ENCODE measurements around the gene NCKAP1. TPM values are rescaled to one million over a fixed set of nuclear protein-coding genes. Genes with fewer than 3 reads are reported as not detected.
A peak's percentile ranks its signal among the peaks of the same experiment; 100 is the strongest.

The NCKAP1 gene
- 1.4 TPM for polyA plus RNA-seq (2013)

GRCh38 chr2:183038341-183039300 is at the start of gene NCKAP1:
TSS of gene NCKAP1 (minus strand) at chr2:183038457. CDS start at chr2:183038099, 358 bp downstream.
- H3K4me3 ChIP-seq (ENCODE audit: control insufficient read depth in 1 of 7, extremely low read depth in 1 of 7, insufficient read depth in 4 of 7, low read depth in 2 of 7, low read length in 6 of 7), result peak within 1 kb of the TSS; percentile 38 to 80 (median 56)
- peaks cover 7 to 30% (median 23%) of the 10 kb centered on the region in 4 experiments for H3K4me1 ChIP-seq (ENCODE audit: control extremely low read depth in 1 of 4, control insufficient read depth in 4 of 4, insufficient read depth in 4 of 4, low read length in 3 of 4)
- ChIA-PET POLR2A (no interaction called here), CTCF (interaction anchor here (1.0 kb wide), 3 partner anchors 32 to 82 kb away, joined by 3 read pairs; no protein-coding TSS in a partner anchor)
- H3K27me3 ChIP-seq (replicated peaks in 2 of 5; ENCODE audit: control insufficient read depth in 4 of 5, insufficient read depth in 5 of 5, low read length in 4 of 5), result peaks cover 20 to 73% (median 27%) of the 10 kb centered on the region in 5 experiments
- H3K36me3 ChIP-seq (ENCODE audit: control insufficient read depth in 4 of 4, insufficient read depth in 4 of 4, low read length in 3 of 4), result no peaks in the 10 kb centered on the region
- WGBS (ENCODE audit: insufficient coverage), result under 1% methylated on average over 55 of the region's 68 CpGs
- peak within 1 kb of the TSS in 1 of 2 experiments; percentile 38 for H3K27ac ChIP-seq (ENCODE audit: insufficient read depth in 1 of 2, low read depth in 1 of 2, low read length in 2 of 2, poor library complexity in 1 of 2, severe bottlenecking in 2 of 2)
- no peaks in the 10 kb centered on the region for H3K9me3 ChIP-seq (ENCODE audit: control extremely low read depth in 1 of 5, control insufficient read depth in 4 of 5, insufficient read depth in 2 of 5, low read depth in 1 of 5, low read length in 4 of 5)
- DNase-seq, result peak; percentile 65 to 85 (median 81)

- H3K36me3 ChIP-seq (ENCODE audit: control insufficient read depth in 4 of 4, insufficient read depth in 4 of 4, low read length in 3 of 4), result no peaks in the 10 kb centered on the region
- no peaks in the 10 kb centered on the region for H3K27me3 ChIP-seq (replicated peaks in 2 of 5; ENCODE audit: control insufficient read depth in 4 of 5, insufficient read depth in 5 of 5, low read length in 4 of 5)
- DNase-seq, result peak in 2 of 3 donors; percentile 25 to 29
- no peak overlapping the region for H3K4me3 ChIP-seq (ENCODE audit: control insufficient read depth in 1 of 7, extremely low read depth in 1 of 7, insufficient read depth in 4 of 7, low read depth in 2 of 7, low read length in 6 of 7)
- no CpG with 5 or more reads among the region's 1 CpG for WGBS (ENCODE audit: insufficient coverage)
- POLR2A ChIA-PET, result no interaction called here
- H3K4me1 ChIP-seq (ENCODE audit: control extremely low read depth in 1 of 4, control insufficient read depth in 4 of 4, insufficient read depth in 4 of 4, low read length in 3 of 4), result peaks cover 0 to 19% (median 5%) of the 10 kb centered on the region in 4 experiments
- CTCF ChIA-PET, result no interaction called here
- no peaks in the 10 kb centered on the region for H3K9me3 ChIP-seq (ENCODE audit: control extremely low read depth in 1 of 5, control insufficient read depth in 4 of 5, insufficient read depth in 2 of 5, low read depth in 1 of 5, low read length in 4 of 5)
- no peak overlapping the region for H3K27ac ChIP-seq (ENCODE audit: insufficient read depth in 1 of 2, low read depth in 1 of 2, low read length in 2 of 2, poor library complexity in 1 of 2, severe bottlenecking in 2 of 2)
Measured at GRCh38 chr2:183081911-183082310, 43.7 kb upstream of the NCKAP1 start.

DNA sequence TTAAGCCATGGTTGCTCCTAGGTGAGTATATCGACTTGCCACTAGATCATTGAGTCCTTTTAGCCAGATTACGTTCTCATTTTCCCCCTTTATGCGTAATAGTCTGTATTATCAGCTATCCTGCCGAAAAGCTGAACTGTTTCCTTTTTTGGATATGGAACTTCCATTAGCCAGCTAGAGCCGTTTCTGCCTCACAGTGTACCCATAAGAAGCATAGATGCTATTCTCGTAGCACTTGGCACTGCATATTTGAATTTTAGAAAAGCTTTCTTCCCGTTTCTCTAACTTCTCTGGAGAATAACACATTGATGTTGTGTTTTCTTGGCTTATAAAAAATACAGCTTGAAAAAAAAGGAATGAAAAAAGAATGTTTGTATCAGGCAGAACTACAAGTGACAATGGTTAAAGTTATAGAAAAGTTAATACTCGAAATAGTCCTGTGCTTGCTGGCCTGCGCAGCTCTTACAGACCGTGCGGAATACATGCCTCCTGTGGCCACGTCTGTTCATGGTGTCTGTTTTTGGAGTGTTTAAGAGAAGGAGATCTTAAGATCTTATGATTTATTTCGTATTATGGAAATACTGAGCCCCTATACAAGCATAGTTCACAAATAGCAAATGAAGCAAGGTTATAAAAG is 41.0 kb upstream of the NCKAP1 start:
- ChIA-PET CTCF (interaction anchor here (0.8 to 1.4 kb wide), 3 partner anchors 10 to 314 kb away, joined by 3 to 4 read pairs (median 3); no protein-coding TSS in a partner anchor), POLR2A (interaction anchor here (0.6 to 1.0 kb wide), 2 partner anchors 9 to 391 kb away, joined by 3 to 4 read pairs; no protein-coding TSS in a partner anchor)
- H3K4me3 ChIP-seq (ENCODE audit: control insufficient read depth in 1 of 7, extremely low read depth in 1 of 7, insufficient read depth in 4 of 7, low read depth in 2 of 7, low read length in 6 of 7), result peak overlapping the region; percentile 68 to 99 (median 93)
- peaks cover 0 to 19% (median 5%) of the 10 kb centered on the region in 4 experiments for H3K4me1 ChIP-seq (ENCODE audit: control extremely low read depth in 1 of 4, control insufficient read depth in 4 of 4, insufficient read depth in 4 of 4, low read length in 3 of 4)
- peak overlapping the region; percentile 42 to 69 for H3K27ac ChIP-seq (ENCODE audit: insufficient read depth in 1 of 2, low read depth in 1 of 2, low read length in 2 of 2, poor library complexity in 1 of 2, severe bottlenecking in 2 of 2)
- H3K27me3 ChIP-seq (replicated peaks in 2 of 5; ENCODE audit: control insufficient read depth in 4 of 5, insufficient read depth in 5 of 5, low read length in 4 of 5), result peaks cover 0 to 8% (median 2%) of the 10 kb centered on the region in 5 experiments
- H3K36me3 ChIP-seq (ENCODE audit: control insufficient read depth in 4 of 4, insufficient read depth in 4 of 4, low read length in 3 of 4), result no peaks in the 10 kb centered on the region
- H3K9me3 ChIP-seq (ENCODE audit: control extremely low read depth in 1 of 5, control insufficient read depth in 4 of 5, insufficient read depth in 2 of 5, low read depth in 1 of 5, low read length in 4 of 5), result no peaks in the 10 kb centered on the region
- peak; percentile 29 to 63 (median 53) for DNase-seq
- 24% methylated on average over 9 of the region's 13 CpGs for WGBS (ENCODE audit: insufficient coverage)

- 0% methylated on average over 19 of the region's 20 CpGs for WGBS (ENCODE audit: insufficient coverage)
- Histone ChIP-seq H3K4me1 (ENCODE audit: control extremely low read depth in 1 of 4, control insufficient read depth in 4 of 4, insufficient read depth in 4 of 4, low read length in 3 of 4) (peaks cover 0 to 19% (median 5%) of the 10 kb centered on the region in 4 experiments), H3K36me3 (ENCODE audit: control insufficient read depth in 4 of 4, insufficient read depth in 4 of 4, low read length in 3 of 4) (no peaks in the 10 kb centered on the region), H3K9me3 (ENCODE audit: control extremely low read depth in 1 of 5, control insufficient read depth in 4 of 5, insufficient read depth in 2 of 5, low read depth in 1 of 5, low read length in 4 of 5) (no peaks in the 10 kb centered on the region), H3K4me3 (ENCODE audit: control insufficient read depth in 1 of 7, extremely low read depth in 1 of 7, insufficient read depth in 4 of 7, low read depth in 2 of 7, low read length in 6 of 7) (peak within 1 kb of the TSS; percentile 68 to 99 (median 93)), H3K27me3 (replicated peaks in 2 of 5; ENCODE audit: control insufficient read depth in 4 of 5, insufficient read depth in 5 of 5, low read length in 4 of 5) (peaks cover 0 to 9% (median 2%) of the 10 kb centered on the region in 5 experiments), H3K27ac (ENCODE audit: insufficient read depth in 1 of 2, low read depth in 1 of 2, low read length in 2 of 2, poor library complexity in 1 of 2, severe bottlenecking in 2 of 2) (peak within 1 kb of the TSS; percentile 42 to 69)
- ChIA-PET CTCF (interaction anchor here (0.8 to 1.4 kb wide), 3 partner anchors 9 to 314 kb away, joined by 3 to 4 read pairs (median 3); no protein-coding TSS in a partner anchor), POLR2A (interaction anchor here (0.6 to 1.0 kb wide), 2 partner anchors 10 to 391 kb away, joined by 3 to 4 read pairs; no protein-coding TSS in a partner anchor)
- DNase-seq, result peak; percentile 86 to 89 (median 88)
Measured at GRCh38 chr2:183078464-183079138, 40.3 kb upstream of the NCKAP1 start, which contains the start of gene DUSP19. TSS of gene DUSP19 (plus strand) at chr2:183078747. CDS start at chr2:183078934, 187 bp downstream.

GRCh38 chr2:183078163-183078463 is 39.9 kb upstream of the NCKAP1 start:
- ChIA-PET CTCF (interaction anchor here (1.4 kb wide), 1 partner anchor 313 kb away, joined by 3 read pairs; no protein-coding TSS in a partner anchor), POLR2A (no interaction called here)
- Histone ChIP-seq H3K4me3 (ENCODE audit: control insufficient read depth in 1 of 7, extremely low read depth in 1 of 7, insufficient read depth in 4 of 7, low read depth in 2 of 7, low read length in 6 of 7) (peak overlapping the region in 6 of 7 experiments; percentile 68 to 99 (median 95)), H3K27me3 (replicated peaks in 2 of 5; ENCODE audit: control insufficient read depth in 4 of 5, insufficient read depth in 5 of 5, low read length in 4 of 5) (peaks cover 0 to 9% (median 2%) of the 10 kb centered on the region in 5 experiments), H3K9me3 (ENCODE audit: control extremely low read depth in 1 of 5, control insufficient read depth in 4 of 5, insufficient read depth in 2 of 5, low read depth in 1 of 5, low read length in 4 of 5) (no peaks in the 10 kb centered on the region), H3K27ac (ENCODE audit: insufficient read depth in 1 of 2, low read depth in 1 of 2, low read length in 2 of 2, poor library complexity in 1 of 2, severe bottlenecking in 2 of 2) (no peak overlapping the region), H3K4me1 (ENCODE audit: control extremely low read depth in 1 of 4, control insufficient read depth in 4 of 4, insufficient read depth in 4 of 4, low read length in 3 of 4) (peaks cover 0 to 19% (median 5%) of the 10 kb centered on the region in 4 experiments), H3K36me3 (ENCODE audit: control insufficient read depth in 4 of 4, insufficient read depth in 4 of 4, low read length in 3 of 4) (no peaks in the 10 kb centered on the region)
- peak in 2 of 3 donors; percentile 48 to 64 for DNase-seq
- 3% methylated on average over 6 of the region's 8 CpGs for WGBS (ENCODE audit: insufficient coverage)

DNA sequence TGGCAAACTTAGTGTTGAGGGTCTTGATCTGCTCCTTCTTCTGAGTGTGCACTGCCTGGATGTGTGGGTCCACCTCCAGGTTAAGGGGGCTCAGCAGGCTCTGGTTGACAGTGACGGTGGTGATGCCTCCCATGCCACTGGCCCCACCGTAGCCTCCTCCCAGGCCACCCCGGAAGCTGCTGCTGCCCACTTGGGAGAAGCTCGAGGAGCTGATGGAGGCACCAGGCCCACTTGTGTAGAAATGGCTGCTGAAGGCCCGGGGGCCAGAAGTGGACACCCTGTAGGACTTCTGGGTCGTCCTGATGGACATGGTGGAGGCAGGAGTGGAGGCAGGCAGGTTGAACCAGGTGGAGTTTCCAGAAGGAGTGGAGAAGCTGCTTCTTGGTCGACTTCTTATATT is 33.9 kb upstream of the NCKAP1 start:
- H3K4me3 ChIP-seq (ENCODE audit: control insufficient read depth in 1 of 7, extremely low read depth in 1 of 7, insufficient read depth in 4 of 7, low read depth in 2 of 7, low read length in 6 of 7), result no peak overlapping the region
- ChIA-PET CTCF (no interaction called here), POLR2A (no interaction called here)
- H3K4me1 ChIP-seq (ENCODE audit: control extremely low read depth in 1 of 4, control insufficient read depth in 4 of 4, insufficient read depth in 4 of 4, low read length in 3 of 4), result no peaks in the 10 kb centered on the region
- H3K27ac ChIP-seq (ENCODE audit: insufficient read depth in 1 of 2, low read depth in 1 of 2, low read length in 2 of 2, poor library complexity in 1 of 2, severe bottlenecking in 2 of 2), result no peak overlapping the region
- no peaks in the 10 kb centered on the region for H3K36me3 ChIP-seq (ENCODE audit: control insufficient read depth in 4 of 4, insufficient read depth in 4 of 4, low read length in 3 of 4)
- peaks cover 0 to 13% (median 5%) of the 10 kb centered on the region in 5 experiments for H3K9me3 ChIP-seq (ENCODE audit: control extremely low read depth in 1 of 5, control insufficient read depth in 4 of 5, insufficient read depth in 2 of 5, low read depth in 1 of 5, low read length in 4 of 5)
- WGBS (ENCODE audit: insufficient coverage), result 96% methylated on average over 4 of the region's 7 CpGs
- H3K27me3 ChIP-seq (replicated peaks in 2 of 5; ENCODE audit: control insufficient read depth in 4 of 5, insufficient read depth in 5 of 5, low read length in 4 of 5), result peaks cover 0 to 9% (median 2%) of the 10 kb centered on the region in 5 experiments
- DNase-seq, result no peak
